Kidney epithelial cell (primary cell): Measurements from ENCODE around the gene PTCH1. TPM values are rescaled to one million over a fixed set of nuclear protein-coding genes. Genes with fewer than 3 reads are reported as not detected.

Experiments used
- DNase-seq: peaks from one replicate; pipeline ENCODE4 v3.0.0-alpha.2; 2010; ENCODE audit warnings: low read depth
- H3K27me3 ChIP-seq: 2 replicates; pipeline ENCODE4 v1.6.0; 2011; ENCODE audit warnings: low read length; ENCODE audit not compliant: control insufficient read depth, insufficient read depth
- H3K36me3 ChIP-seq: 2 replicates; pipeline ENCODE4 v1.5.1; 2011; ENCODE audit warnings: low read length; ENCODE audit not compliant: control insufficient read depth, insufficient read depth
- H3K4me3 ChIP-seq: 2 replicates; pipeline ENCODE4 v1.5.1; 2011; ENCODE audit warnings: low read depth, mild to moderate bottlenecking, control low read depth, low read length
- total RNA-seq: library from RNA; depleted of rRNA; stranded (reverse); fragments of >200 nt; gene quantifications from 2 replicates; pipeline ENCODE4 v1.2.3, GENCODE V29; 2015
- TF ChIP-seq, protein P1 (sequence below): IDR thresholded peaks from 2 replicates; pipeline ENCODE4 v1.5.1; 2011; ENCODE audit warnings: mild to moderate bottlenecking, moderate library complexity, low read length, control low read depth, inconsistent platforms; ENCODE audit not compliant: insufficient read depth, poor library complexity, severe bottlenecking

PTCH1 gene
- total RNA-seq, 1 donor from 2014 or later = 2.8 TPM

DNA sequence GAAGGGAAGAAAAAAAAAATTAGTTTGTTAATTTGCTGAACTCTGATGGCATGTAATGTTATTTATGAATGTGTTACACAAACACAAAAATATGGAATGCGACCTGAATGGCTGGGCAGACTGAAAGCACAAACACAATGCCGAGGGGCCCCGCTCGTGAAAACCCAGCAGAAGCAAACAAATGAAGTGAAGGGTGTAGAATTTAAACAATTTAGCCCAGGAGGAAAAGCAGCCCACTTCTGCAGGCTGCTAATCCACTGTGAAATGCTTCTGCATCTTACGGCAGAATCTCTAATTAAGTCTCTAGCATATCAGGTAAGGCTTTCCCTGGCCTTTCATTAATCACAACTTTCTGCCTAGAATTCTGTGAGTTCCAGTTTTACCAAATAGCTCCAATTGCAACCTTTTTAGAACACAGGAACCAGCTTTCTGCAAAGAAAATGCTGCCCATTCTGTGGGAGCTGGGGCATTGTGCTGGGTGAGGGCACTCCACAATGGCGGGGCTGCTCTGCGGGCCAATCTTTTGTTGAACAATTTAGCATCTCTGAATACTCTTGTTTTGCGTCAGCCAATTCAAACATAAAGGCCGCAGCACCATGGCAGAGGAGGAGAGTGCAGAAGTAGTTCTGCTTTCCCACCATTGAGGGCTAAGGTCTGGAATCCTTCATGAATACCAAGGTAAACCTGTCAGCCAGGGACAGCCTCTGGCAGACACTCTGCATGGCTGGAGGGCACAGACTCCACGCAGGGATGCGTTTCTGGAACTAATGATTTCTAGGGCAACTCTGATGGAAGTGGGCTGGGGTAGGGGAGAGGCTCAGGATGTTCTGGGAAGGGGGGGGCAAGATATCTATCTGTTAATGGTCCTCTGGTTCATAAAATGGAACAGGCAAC lies 66.4 kb downstream of the PTCH1 start:
- no peak overlapping the region for H3K4me3 ChIP-seq
- H3K36me3 ChIP-seq = peaks cover 4% of the 10 kb centered on the region
- DNase-seq = no peak
- no peaks in the 10 kb centered on the region for H3K27me3 ChIP-seq
- TF ChIP-seq, protein P1, sequence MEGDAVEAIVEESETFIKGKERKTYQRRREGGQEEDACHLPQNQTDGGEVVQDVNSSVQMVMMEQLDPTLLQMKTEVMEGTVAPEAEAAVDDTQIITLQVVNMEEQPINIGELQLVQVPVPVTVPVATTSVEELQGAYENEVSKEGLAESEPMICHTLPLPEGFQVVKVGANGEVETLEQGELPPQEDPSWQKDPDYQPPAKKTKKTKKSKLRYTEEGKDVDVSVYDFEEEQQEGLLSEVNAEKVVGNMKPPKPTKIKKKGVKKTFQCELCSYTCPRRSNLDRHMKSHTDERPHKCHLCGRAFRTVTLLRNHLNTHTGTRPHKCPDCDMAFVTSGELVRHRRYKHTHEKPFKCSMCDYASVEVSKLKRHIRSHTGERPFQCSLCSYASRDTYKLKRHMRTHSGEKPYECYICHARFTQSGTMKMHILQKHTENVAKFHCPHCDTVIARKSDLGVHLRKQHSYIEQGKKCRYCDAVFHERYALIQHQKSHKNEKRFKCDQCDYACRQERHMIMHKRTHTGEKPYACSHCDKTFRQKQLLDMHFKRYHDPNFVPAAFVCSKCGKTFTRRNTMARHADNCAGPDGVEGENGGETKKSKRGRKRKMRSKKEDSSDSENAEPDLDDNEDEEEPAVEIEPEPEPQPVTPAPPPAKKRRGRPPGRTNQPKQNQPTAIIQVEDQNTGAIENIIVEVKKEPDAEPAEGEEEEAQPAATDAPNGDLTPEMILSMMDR = no peak

DNA sequence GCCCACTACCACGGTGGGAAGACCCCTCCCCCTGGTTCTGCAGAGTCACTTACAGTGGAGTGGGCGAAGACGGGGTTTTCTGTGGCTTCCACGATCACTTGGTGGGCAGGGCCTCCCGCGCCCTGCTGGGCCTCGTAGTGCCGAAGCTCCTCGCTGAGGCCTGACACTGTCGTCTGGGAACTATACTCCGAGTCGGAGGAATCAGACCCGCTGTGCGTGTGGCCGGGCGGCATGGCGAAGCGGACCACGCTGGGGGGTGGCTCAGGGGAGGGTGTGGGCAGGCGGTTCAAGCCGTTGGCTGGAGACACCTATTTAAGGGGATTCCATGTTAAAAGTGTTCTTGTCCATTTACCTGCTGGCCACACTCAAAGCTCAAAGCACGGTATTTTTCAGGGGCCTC lies 67.8 kb downstream of the PTCH1 start:
- DNase-seq = no peak
- peaks cover 4% of the 10 kb centered on the region for H3K36me3 ChIP-seq
- TF ChIP-seq, protein P1 = no peak
- no peak overlapping the region for H3K4me3 ChIP-seq
- no peaks in the 10 kb centered on the region for H3K27me3 ChIP-seq

DNA sequence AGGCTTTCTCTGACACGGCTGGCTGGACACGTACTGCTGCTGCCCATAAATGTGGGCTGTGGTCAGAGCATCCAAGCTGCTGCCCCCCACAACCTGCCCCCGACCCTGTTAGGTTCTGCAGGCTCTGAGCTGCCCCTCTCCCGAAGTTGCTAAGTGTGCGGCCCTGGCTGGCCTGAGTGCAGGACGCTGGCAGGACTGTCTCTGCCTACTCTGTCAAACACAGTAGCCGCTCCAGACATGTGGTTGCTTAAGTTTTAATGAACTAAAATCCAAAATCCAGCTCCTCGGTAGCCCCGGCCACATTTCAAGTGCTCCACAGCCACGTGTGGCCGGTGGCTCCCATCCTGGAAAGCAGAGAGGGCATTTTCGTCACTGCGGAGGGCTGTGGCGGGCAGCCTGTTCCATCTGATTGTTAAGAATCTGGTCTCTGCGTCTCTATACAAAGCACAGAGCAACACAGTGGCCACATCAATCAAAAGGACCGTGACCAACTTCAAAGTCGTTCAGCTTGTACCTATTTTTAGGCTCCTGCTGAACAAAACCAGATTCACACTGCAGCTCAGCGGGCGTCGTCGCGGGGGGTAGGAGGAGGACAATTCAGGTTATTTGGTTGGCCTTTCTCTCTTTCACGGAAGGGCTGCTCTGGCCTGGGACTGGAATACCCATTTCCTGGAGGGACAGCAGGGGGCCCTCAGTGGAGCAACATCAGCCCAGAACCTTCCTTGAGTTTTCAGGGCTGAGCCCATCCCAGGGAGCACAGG lies 68.9 kb downstream of the PTCH1 start:
- Histone ChIP-seq H3K36me3 (peaks cover 2% of the 10 kb centered on the region), H3K4me3 (no peak overlapping the region), H3K27me3 (no peaks in the 10 kb centered on the region)
- TF ChIP-seq, protein P1 = no peak
- no peak for DNase-seq

DNA sequence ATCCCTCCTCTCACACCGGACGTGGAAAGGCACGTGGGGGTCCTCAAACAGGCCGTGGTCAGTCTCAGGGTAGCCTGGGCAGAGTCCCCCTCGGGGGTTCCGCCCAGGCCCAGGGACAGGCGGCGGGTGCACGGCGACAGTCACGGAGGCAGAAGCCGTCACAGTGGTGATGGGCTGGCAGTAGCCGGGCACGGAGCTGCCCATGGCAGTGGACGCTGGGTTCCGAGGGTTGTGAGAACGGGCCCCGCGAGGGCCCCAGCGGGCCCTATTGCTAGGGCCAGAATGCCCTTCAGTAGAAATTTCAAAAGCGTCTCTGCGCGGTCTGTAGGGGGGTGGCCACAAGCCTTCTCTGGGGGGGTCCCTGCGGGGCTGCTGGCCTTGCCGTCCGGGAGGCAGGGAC lies 69.8 kb downstream of the PTCH1 start:
- DNase-seq = no peak
- Histone ChIP-seq H3K27me3 (no peaks in the 10 kb centered on the region), H3K4me3 (no peak overlapping the region), H3K36me3 (peaks cover 2% of the 10 kb centered on the region)
- TF ChIP-seq, protein P1 = no peak

DNA sequence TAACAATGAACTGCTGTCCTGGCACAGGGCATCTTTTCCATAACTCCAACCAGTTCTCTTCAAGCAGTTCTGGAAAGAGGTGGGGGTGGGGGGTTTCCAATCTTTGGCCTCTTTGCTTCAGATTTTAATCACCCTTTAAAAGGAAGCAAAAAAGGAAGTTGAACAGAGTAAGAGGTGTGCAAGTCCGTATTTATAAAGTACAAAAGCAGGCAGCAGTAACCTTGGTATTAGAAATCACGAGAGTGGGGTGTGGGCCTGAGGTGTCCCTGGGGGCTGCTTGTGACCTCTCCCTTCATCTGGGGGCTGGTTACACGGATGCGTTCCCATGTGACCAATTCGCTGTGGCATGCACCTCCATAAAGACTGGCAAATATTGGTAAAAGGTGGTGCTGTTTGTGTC lies 70.5 kb downstream of the PTCH1 start:
- H3K36me3 ChIP-seq = peaks cover 2% of the 10 kb centered on the region
- no peak overlapping the region for H3K4me3 ChIP-seq
- DNase-seq = no peak
- no peaks in the 10 kb centered on the region for H3K27me3 ChIP-seq
- TF ChIP-seq, protein P1 = no peak
